Ishikawa (cell line): ENCODE results near the gene CABLES1.

Source experiments
- CEBPB ChIP-seq: IDR thresholded peaks from 2 replicates; pipeline ENCODE4 v1.6.1; 2012
- CREB1 ChIP-seq: IDR thresholded peaks from 2 replicates; pipeline ENCODE4 v1.6.1; 2012; ENCODE audit warnings: low read depth
- EGR1 ChIP-seq: IDR thresholded peaks from 2 replicates; pipeline ENCODE4 v1.6.1; 2012
- EP300 ChIP-seq: IDR thresholded peaks from 2 replicates; pipeline ENCODE4 v1.6.1; 2012; ENCODE audit warnings: borderline replicate concordance
- FOXM1 ChIP-seq: IDR thresholded peaks from 2 replicates; pipeline ENCODE4 v1.6.1; 2012; ENCODE audit warnings: low read depth, borderline replicate concordance
- NFIC ChIP-seq: IDR thresholded peaks from 2 replicates; pipeline ENCODE4 v1.6.1; 2012
- RAD21 ChIP-seq: IDR thresholded peaks from 2 replicates; pipeline ENCODE4 v1.6.1; 2012; ENCODE audit warnings: low read depth
- TAF1 ChIP-seq: IDR thresholded peaks from 2 replicates; pipeline ENCODE4 v1.6.1; 2012; ENCODE audit warnings: low read depth, mild to moderate bottlenecking
- TCF12 ChIP-seq: IDR thresholded peaks from 2 replicates; pipeline ENCODE4 v1.6.1; 2012; ENCODE audit warnings: low read depth
- TEAD4 ChIP-seq: IDR thresholded peaks from 2 replicates; pipeline ENCODE4 v1.6.1; 2012
- YY1 ChIP-seq: IDR thresholded peaks from 2 replicates; pipeline ENCODE4 v1.6.1; 2012; ENCODE audit warnings: low read depth
- ZBTB7A ChIP-seq: IDR thresholded peaks from 2 replicates; pipeline ENCODE4 v1.6.1; 2012; ENCODE audit warnings: low read depth
- TF ChIP-seq, protein P1 (sequence below): IDR thresholded peaks from 2 replicates; pipeline ENCODE4 v1.6.1; 2012
- TF ChIP-seq, protein P2 (sequence below): IDR thresholded peaks from 2 replicates; pipeline ENCODE4 v1.6.1; 2012
- TF ChIP-seq, protein P3 (sequence below): IDR thresholded peaks from 2 replicates; pipeline ENCODE4 v1.6.1; 2012; ENCODE audit warnings: low read depth, mild to moderate bottlenecking

CABLES1 gene

DNA sequence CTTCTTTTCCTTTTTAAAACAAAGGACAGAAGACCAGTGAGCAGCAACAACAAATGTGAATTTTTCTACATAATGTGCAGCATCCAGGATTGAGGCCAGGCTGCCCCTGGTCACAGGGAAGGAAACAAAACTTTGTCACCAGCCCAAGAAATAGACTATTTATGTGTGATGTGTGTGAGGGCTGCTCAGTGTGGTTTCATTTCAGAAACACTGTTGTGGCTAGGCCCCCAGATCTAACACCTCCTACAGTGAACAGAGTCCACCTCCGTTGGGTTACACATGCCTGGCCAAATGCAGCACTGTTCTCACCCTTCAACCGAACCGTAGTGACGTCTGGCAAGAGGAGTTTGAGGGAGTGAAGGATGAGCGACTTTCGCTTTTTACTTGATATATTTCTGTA, 171.5 kb downstream of the CABLES1 start:
- TF ChIP-seq CREB1 = no peak
- no peak for TF ChIP-seq EGR1
- no peak for TF ChIP-seq NFIC
- TF ChIP-seq, protein P1, sequence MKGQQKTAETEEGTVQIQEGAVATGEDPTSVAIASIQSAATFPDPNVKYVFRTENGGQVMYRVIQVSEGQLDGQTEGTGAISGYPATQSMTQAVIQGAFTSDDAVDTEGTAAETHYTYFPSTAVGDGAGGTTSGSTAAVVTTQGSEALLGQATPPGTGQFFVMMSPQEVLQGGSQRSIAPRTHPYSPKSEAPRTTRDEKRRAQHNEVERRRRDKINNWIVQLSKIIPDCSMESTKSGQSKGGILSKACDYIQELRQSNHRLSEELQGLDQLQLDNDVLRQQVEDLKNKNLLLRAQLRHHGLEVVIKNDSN = no peak
- TF ChIP-seq FOXM1 = no peak
- TF ChIP-seq ZBTB7A = no peak
- no peak for TF ChIP-seq YY1
- no peak for TF ChIP-seq TEAD4
- TF ChIP-seq TAF1 = no peak
- no peak for TF ChIP-seq EP300
- TF ChIP-seq TCF12 = no peak

DNA sequence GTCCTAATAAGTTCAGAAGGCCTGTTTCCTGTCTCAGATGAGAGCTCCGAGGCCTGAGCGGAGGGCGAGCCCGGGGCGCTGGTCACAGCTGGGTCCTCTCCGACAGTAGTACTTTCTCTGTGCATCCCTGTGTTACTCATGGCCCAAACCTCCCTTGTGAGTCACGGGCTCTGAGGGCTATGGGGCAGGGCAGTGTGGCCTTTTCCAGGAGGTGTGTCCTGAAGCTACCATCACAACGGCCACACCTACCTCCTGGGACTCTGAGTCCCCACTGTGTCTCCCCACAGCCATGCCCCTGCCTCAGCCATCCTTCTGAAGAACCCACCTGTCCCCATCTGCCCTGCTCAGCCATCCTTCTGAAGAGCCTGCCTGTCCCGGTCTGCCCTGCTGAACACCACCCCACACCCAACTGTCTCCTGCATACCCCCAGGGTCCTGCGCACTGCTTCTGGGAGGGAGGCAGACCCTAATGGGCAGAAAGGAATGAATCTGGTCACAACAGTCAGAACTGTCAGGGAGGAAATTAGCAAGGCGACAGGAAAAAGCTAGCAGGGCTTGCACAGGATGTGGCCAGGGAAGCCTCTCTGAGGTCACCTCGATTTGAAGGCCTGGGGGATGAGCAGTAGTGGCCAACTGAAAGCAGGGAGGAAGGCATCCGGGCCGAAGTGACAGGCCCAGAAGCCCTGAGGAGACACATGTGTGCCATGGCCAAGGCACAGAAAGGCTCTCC, 172.4 kb downstream of the CABLES1 start:
- TF ChIP-seq CEBPB (no peak), TEAD4 (no peak), EP300 (no peak), CREB1 (no peak), NFIC (no peak), ZBTB7A (no peak), TAF1 (no peak), FOXM1 (no peak), EGR1 (no peak), RAD21 (no peak), TCF12 (no peak), YY1 (no peak)
- TF ChIP-seq, protein P2, sequence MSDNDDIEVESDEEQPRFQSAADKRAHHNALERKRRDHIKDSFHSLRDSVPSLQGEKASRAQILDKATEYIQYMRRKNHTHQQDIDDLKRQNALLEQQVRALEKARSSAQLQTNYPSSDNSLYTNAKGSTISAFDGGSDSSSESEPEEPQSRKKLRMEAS = no peak
- TF ChIP-seq, protein P1 = no peak
- TF ChIP-seq, protein P3, sequence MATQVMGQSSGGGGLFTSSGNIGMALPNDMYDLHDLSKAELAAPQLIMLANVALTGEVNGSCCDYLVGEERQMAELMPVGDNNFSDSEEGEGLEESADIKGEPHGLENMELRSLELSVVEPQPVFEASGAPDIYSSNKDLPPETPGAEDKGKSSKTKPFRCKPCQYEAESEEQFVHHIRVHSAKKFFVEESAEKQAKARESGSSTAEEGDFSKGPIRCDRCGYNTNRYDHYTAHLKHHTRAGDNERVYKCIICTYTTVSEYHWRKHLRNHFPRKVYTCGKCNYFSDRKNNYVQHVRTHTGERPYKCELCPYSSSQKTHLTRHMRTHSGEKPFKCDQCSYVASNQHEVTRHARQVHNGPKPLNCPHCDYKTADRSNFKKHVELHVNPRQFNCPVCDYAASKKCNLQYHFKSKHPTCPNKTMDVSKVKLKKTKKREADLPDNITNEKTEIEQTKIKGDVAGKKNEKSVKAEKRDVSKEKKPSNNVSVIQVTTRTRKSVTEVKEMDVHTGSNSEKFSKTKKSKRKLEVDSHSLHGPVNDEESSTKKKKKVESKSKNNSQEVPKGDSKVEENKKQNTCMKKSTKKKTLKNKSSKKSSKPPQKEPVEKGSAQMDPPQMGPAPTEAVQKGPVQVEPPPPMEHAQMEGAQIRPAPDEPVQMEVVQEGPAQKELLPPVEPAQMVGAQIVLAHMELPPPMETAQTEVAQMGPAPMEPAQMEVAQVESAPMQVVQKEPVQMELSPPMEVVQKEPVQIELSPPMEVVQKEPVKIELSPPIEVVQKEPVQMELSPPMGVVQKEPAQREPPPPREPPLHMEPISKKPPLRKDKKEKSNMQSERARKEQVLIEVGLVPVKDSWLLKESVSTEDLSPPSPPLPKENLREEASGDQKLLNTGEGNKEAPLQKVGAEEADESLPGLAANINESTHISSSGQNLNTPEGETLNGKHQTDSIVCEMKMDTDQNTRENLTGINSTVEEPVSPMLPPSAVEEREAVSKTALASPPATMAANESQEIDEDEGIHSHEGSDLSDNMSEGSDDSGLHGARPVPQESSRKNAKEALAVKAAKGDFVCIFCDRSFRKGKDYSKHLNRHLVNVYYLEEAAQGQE = no peak
